Endothelial cell of umbilical vein (primary cell): ENCODE data around the gene APOC4. TPM values are rescaled to one million over a fixed set of nuclear protein-coding genes. Genes with fewer than 3 reads are reported as not detected.
A peak's percentile ranks its signal among the peaks of the same experiment; 100 is the strongest.

Source experiments
- BruUV-seq: library from RNA; stranded (reverse); fragments of 400-500 nt; replicated peaks from 2 replicates; lab custom pipeline; 2021; lab: Mats Ljungman, UMichigan
- CTCF ChIA-PET: fragments of 300-600, 350-600 bp; sonication (Branson Sonifier 250); formaldehyde crosslinking; loops from one replicate; lab custom pipeline; 2021; ENCODE audit warnings: antibody characterized with exemption, inconsistent platforms; lab: Charles Lee
- POLR2A ChIA-PET: fragments of 300-600, 350-600 bp; sonication (Branson Sonifier 250); formaldehyde crosslinking; loops from one replicate; lab custom pipeline; 2021; ENCODE audit warnings: antibody characterized with exemption, inconsistent platforms; lab: Charles Lee
- DNase-seq: peaks from one replicate; pipeline ENCODE4 v3.0.0-alpha.2; 2011; ENCODE audit warnings: low read depth, low spot score
- FAIRE-seq: peaks from 2 replicates; lab custom pipeline; 2011; peaks lifted over from hg19 to GRCh38; lab: Jason Lieb, UNC
- H2AFZ ChIP-seq: 2 replicates; pipeline ENCODE4 v1.6.0; 2012; ENCODE audit warnings: low read depth, low read length, control low read depth, inconsistent platforms
- H3K27ac ChIP-seq: 2 replicates; pipeline ENCODE4 v1.5.1; 2011; ENCODE audit warnings: low read depth, mild to moderate bottlenecking, control low read depth, low read length, moderate library complexity; ENCODE audit not compliant: insufficient read depth
- H3K27me3 ChIP-seq, 2 experiments: 2 replicates each; pipeline versions ENCODE4 v1.6.0 to v1.6.1; 2011; ENCODE audit warnings: low read length in 2 of 2, mixed read lengths in 1 of 2; ENCODE audit not compliant: control insufficient read depth in 2 of 2, insufficient read depth in 2 of 2
- H3K36me3 ChIP-seq, 2 experiments: 2 replicates in 1 of 2; 3 replicates in 1 of 2; pipeline ENCODE4 v1.5.1; 2011; ENCODE audit warnings: low read length in 2 of 2, mild to moderate bottlenecking in 1 of 2, moderate library complexity in 1 of 2; ENCODE audit not compliant: control insufficient read depth in 2 of 2, insufficient read depth in 2 of 2; ENCODE audit errors: extremely low read depth in 1 of 2
- H3K4me1 ChIP-seq: 3 replicates; pipeline ENCODE4 v1.5.1; 2011; ENCODE audit warnings: mild to moderate bottlenecking, low read length; ENCODE audit not compliant: control insufficient read depth, insufficient read depth; ENCODE audit errors: extremely low read depth
- H3K4me2 ChIP-seq: 2 replicates; pipeline ENCODE4 v1.6.1; 2011; ENCODE audit warnings: low read length, control low read depth, mixed read lengths; ENCODE audit not compliant: insufficient read depth
- H3K4me3 ChIP-seq, 3 experiments: fragments of 200-600 bp in 1 of 3; sonication (generic), shearing (Covaris generic) in 1 of 3; replicated peaks in 1 of 3; 2 replicates each; pipeline ENCODE4 v1.5.1; 2011 to 2016; ENCODE audit warnings: control low read depth in 3 of 3, low read length in 3 of 3, mild to moderate bottlenecking in 2 of 3, inconsistent platforms in 1 of 3, low read depth in 1 of 3, moderate library complexity in 1 of 3; ENCODE audit not compliant: insufficient read depth in 1 of 3
- H3K79me2 ChIP-seq: 2 replicates; pipeline ENCODE4 v1.6.0; 2012; ENCODE audit warnings: low read length, inconsistent platforms; ENCODE audit not compliant: control insufficient read depth, insufficient read depth
- H3K9ac ChIP-seq: replicated peaks from 2 replicates; pipeline ENCODE3; 2011; ENCODE audit warnings: low read length, control low read depth; ENCODE audit not compliant: insufficient read depth; ENCODE audit errors: extremely low read depth
- H3K9me1 ChIP-seq: replicated peaks from 3 replicates; pipeline ENCODE4 v1.6.0; 2011; ENCODE audit warnings: mild to moderate bottlenecking, low read length; ENCODE audit not compliant: control insufficient read depth, insufficient read depth; ENCODE audit errors: extremely low read depth
- H3K9me3 ChIP-seq: replicated peaks from 2 replicates; pipeline ENCODE4 v1.5.1; 2012; ENCODE audit warnings: low read length, inconsistent platforms; ENCODE audit not compliant: control insufficient read depth, insufficient read depth
- H4K20me1 ChIP-seq: replicated peaks from 2 replicates; pipeline ENCODE3; 2011; ENCODE audit warnings: mild to moderate bottlenecking, low read length; ENCODE audit not compliant: control insufficient read depth, insufficient read depth; ENCODE audit errors: extremely low read depth
- GATA2 ChIP-seq: IDR thresholded peaks from 2 replicates; pipeline ENCODE4 v1.7.0; 2011; ENCODE audit warnings: low read depth, mild to moderate bottlenecking, moderate library complexity, mixed read lengths, low read length; ENCODE audit not compliant: insufficient read length, insufficient read depth
- JUN ChIP-seq: IDR thresholded peaks from 2 replicates; pipeline ENCODE4 v1.6.1; 2011; ENCODE audit warnings: borderline replicate concordance, low read depth; ENCODE audit not compliant: insufficient read length, insufficient read depth
- POLR2A ChIP-seq: IDR thresholded peaks from 2 replicates; pipeline ENCODE4 v1.6.1; 2012; ENCODE audit warnings: low read depth, mild to moderate bottlenecking, control low read depth, low read length
- POLR2AphosphoS5 ChIP-seq: IDR thresholded peaks from 2 replicates; pipeline ENCODE4 v1.6.1; 2012; ENCODE audit warnings: low read depth, mild to moderate bottlenecking, control low read depth, low read length, moderate library complexity; ENCODE audit not compliant: insufficient read depth
- dilution Hi-C: fragments of 300-500 bp; cut with MboI; formaldehyde crosslinking; loops from one replicate; pipeline ENCODE4 v1.15.0; 2019; ENCODE audit warnings: low sequenced_read_pairs; ENCODE audit not compliant: extremely low pct_ligation_motif_present
- intact Hi-C: fragments of 100-400 bp; cut with micrococcal nuclease; formaldehyde crosslinking; loops from one replicate; pipeline ENCODE4 v1.10.0; 2022
- polyA plus RNA-seq, 4 experiments: library from polyadenylated mRNA; depleted of rRNA in 3 of 4; stranded (reverse) in 3 of 4; unstranded in 1 of 4; fragments of >200 nt; gene quantifications; 2 replicates each; pipeline versions ENCODE4 v1.2.1 to v1.2.3, GENCODE V29; 2011 to 2012; ENCODE audit warnings: missing spikeins in 1 of 4
- total RNA-seq: library from RNA; stranded (reverse); gene quantifications from 2 replicates; pipeline ENCODE4 v1.2.3, GENCODE V29; 2021
- TF ChIP-seq, protein P1 (sequence below), 2 donors: IDR thresholded peaks; 1 replicate in 1 of 2; 2 replicates in 1 of 2; pipeline ENCODE4 v1.5.1; 2011; ENCODE audit warnings: low read length in 2 of 2, mild to moderate bottlenecking in 2 of 2, moderate library complexity in 2 of 2, control low read depth in 1 of 2, inconsistent platforms in 1 of 2, low read depth in 1 of 2; ENCODE audit not compliant: insufficient read depth in 1 of 2; ENCODE audit errors: extremely low read depth in 1 of 2

The APOC4 gene
- total and polyA plus RNA-seq, 2 donors (not counting 3 experiments of a cell fraction or from before 2014, with no cell fraction given), result not detected

DNA sequence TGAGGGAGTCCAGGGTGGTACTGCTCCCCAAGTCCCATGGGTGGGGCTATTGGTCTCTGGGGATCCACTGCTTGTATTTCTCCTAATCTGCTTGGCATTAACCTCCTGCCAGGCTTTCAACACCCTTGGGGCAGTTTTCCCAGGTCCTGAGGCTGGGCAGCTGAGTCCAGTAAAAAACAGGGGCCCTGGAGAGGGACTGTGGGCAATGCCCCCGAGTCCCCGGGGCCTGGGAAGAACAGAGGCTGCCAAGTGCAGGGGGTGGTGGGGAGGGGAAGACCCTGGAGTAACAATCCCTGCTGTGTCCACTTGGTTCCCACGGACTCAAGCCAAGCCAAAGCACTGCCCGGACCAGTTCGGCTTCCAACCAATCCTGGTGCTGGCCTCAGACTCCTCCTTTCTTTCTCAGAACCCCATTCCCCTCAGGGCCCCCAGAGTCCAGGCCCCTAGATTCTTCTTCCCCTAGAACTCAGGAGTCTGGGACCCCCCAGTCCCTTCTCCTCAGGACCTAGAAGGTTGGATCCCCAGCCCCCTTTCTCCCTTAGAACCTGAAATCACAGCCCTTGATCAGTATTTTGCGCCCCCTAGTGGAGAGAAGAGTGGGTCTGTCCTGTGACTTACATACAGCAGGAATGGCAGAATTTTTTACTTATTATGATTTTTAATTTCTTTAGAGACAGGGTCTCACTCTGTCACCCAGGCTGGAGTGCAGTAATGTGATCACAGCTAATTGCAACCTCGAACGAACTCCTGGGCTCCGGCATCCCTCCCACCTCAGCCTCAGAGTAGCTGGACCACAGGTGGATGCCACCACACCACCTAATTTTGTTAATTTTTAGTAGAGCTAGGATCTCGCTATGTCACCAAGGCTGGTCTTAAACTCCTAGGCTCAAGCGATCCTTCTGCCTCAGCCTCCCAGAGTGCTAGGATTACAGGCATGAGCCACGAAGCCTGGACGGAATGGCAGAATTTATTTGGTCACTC is 9.4 kb downstream of the APOC4 start:
- peak overlapping the region; percentile 12 for H2AFZ ChIP-seq
- H3K4me1 ChIP-seq, result peaks cover 11% of the 10 kb centered on the region
- H3K4me2 ChIP-seq, result no peak overlapping the region
- ChIA-PET CTCF (interaction anchor here (0.6 to 3.0 kb wide), 13 partner anchors 19 to 381 kb away, joined by 3 to 62 read pairs (median 5); partner anchors contain the start of gene APOE), POLR2A (no interaction called here)
- DNase-seq (peak; percentile 67), FAIRE-seq (peak; percentile 80)
- H3K9ac ChIP-seq, result no peak overlapping the region
- no peaks in the 10 kb centered on the region for H3K9me3 ChIP-seq
- no peaks in the 10 kb centered on the region for H3K27me3 ChIP-seq
- intact Hi-C loops, result loop anchor here (1.0 to 10.0 kb wide), 4 partner anchors 48 to 229 kb away; partner anchors contain the start of gene BCAM
- dilution Hi-C loops, result no loop called here
- no peaks in the 10 kb centered on the region for H3K36me3 ChIP-seq
- H4K20me1 ChIP-seq, result no peaks in the 10 kb centered on the region
- no TSS peak for BruUV-seq
- H3K4me3 ChIP-seq, result no peak overlapping the region
- TF ChIP-seq POLR2A (no peak), GATA2 (peak; percentile 34), JUN (no peak), POLR2AphosphoS5 (no peak)
- TF ChIP-seq, protein P1, sequence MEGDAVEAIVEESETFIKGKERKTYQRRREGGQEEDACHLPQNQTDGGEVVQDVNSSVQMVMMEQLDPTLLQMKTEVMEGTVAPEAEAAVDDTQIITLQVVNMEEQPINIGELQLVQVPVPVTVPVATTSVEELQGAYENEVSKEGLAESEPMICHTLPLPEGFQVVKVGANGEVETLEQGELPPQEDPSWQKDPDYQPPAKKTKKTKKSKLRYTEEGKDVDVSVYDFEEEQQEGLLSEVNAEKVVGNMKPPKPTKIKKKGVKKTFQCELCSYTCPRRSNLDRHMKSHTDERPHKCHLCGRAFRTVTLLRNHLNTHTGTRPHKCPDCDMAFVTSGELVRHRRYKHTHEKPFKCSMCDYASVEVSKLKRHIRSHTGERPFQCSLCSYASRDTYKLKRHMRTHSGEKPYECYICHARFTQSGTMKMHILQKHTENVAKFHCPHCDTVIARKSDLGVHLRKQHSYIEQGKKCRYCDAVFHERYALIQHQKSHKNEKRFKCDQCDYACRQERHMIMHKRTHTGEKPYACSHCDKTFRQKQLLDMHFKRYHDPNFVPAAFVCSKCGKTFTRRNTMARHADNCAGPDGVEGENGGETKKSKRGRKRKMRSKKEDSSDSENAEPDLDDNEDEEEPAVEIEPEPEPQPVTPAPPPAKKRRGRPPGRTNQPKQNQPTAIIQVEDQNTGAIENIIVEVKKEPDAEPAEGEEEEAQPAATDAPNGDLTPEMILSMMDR (IDR thresholded peaks at IDR 0.05; ENCODE audit: extremely low read depth in 1 of 2, insufficient read depth in 1 of 2, low read depth in 1 of 2, low read length in 2 of 2), result peak; percentile 69 to 81
- H3K27ac ChIP-seq, result no peak overlapping the region
- no peaks in the 10 kb centered on the region for H3K9me1 ChIP-seq
- H3K79me2 ChIP-seq, result peaks cover 12% of the 10 kb centered on the region
